IMR-90 (cell line): ENCODE results near the gene IGFBP6. TPM values are rescaled to one million over a fixed set of nuclear protein-coding genes. Genes with fewer than 3 reads are reported as not detected.

Experiments used
- ATAC-seq: fragments of 200-7000 bp; cut with Tn5 transposase; 2 replicates; pipeline ENCODE4 v1.9.1; 2020; ENCODE audit warnings: low read depth, mild to moderate bottlenecking, moderate library complexity
- BruUV-seq: library from RNA; stranded (reverse); fragments of 400-500 nt; replicated peaks from 2 replicates; lab custom pipeline; 2021; lab: Mats Ljungman, UMichigan
- CTCF ChIA-PET: fragments of 300-600 bp; formaldehyde crosslinking; extraction: SDS; loops from one replicate; lab custom pipeline; 2021; ENCODE audit warnings: antibody characterized with exemption; lab: Yijun Ruan, JAX
- POLR2A ChIA-PET: fragments of 300-600 bp; sonication (Branson Sonifier 250); formaldehyde crosslinking; loops from one replicate; lab custom pipeline; 2022; ENCODE audit warnings: antibody characterized with exemption; ENCODE audit not compliant: unreplicated experiment; lab: Charles Lee
- DNase-seq: peaks from one replicate; pipeline ENCODE4 v3.0.0; 2013
- H2AFZ ChIP-seq: replicated peaks from 2 replicates; pipeline ENCODE3; 2013; ENCODE audit warnings: low read length, mild to moderate bottlenecking; ENCODE audit not compliant: poor library complexity
- H2AK5ac ChIP-seq: 2 replicates; pipeline ENCODE4 v1.6.1; 2013; ENCODE audit warnings: low read depth, low read length, inconsistent platforms
- H2AK9ac ChIP-seq: replicated peaks from 2 replicates; pipeline ENCODE3; 2013; ENCODE audit warnings: mild to moderate bottlenecking, low read depth, low read length, moderate library complexity; ENCODE audit not compliant: poor library complexity
- H2BK120ac ChIP-seq: 2 replicates; pipeline ENCODE4 v1.6.1; 2013; ENCODE audit warnings: low read depth, low read length, inconsistent platforms
- H2BK15ac ChIP-seq: 3 replicates; pipeline ENCODE4 v1.6.1; 2013; ENCODE audit warnings: low read depth, low read length, inconsistent platforms
- H2BK20ac ChIP-seq: 2 replicates; pipeline ENCODE4 v1.6.1; 2013; ENCODE audit warnings: low read depth, mild to moderate bottlenecking, inconsistent platforms, low read length, moderate library complexity
- H2BK5ac ChIP-seq: 2 replicates; pipeline ENCODE4 v1.6.1; 2013; ENCODE audit warnings: mild to moderate bottlenecking, low read depth, low read length, inconsistent platforms; ENCODE audit not compliant: poor library complexity, severe bottlenecking
- H3K14ac ChIP-seq: replicated peaks from 2 replicates; pipeline ENCODE4 v1.6.1; 2013; ENCODE audit warnings: low read depth, low read length, inconsistent platforms
- H3K18ac ChIP-seq: 2 replicates; pipeline ENCODE4 v1.6.1; 2013; ENCODE audit warnings: low read depth, low read length, control low read depth
- H3K23ac ChIP-seq: 2 replicates; pipeline ENCODE4 v1.6.1; 2013; ENCODE audit warnings: low read depth, low read length, inconsistent platforms
- H3K27ac ChIP-seq: 2 replicates; pipeline ENCODE4 v1.5.1; 2013; ENCODE audit warnings: mild to moderate bottlenecking, control low read depth, low read length; ENCODE audit not compliant: insufficient read depth
- H3K27me3 ChIP-seq: 2 replicates; pipeline ENCODE4 v1.6.1; 2013; ENCODE audit warnings: low read length; ENCODE audit not compliant: control insufficient read depth, insufficient read depth
- H3K36me3 ChIP-seq: 2 replicates; pipeline ENCODE4 v1.6.1; 2013; ENCODE audit warnings: low read length, mixed read lengths; ENCODE audit not compliant: control insufficient read depth, insufficient read depth
- H3K4ac ChIP-seq: 2 replicates; pipeline ENCODE4 v1.6.1; 2013; ENCODE audit warnings: low read depth, low read length, inconsistent platforms
- H3K4me1 ChIP-seq: 2 replicates; pipeline ENCODE4 v1.6.1; 2013; ENCODE audit warnings: low read length, mixed read lengths; ENCODE audit not compliant: control insufficient read depth, insufficient read depth
- H3K4me2 ChIP-seq: 2 replicates; pipeline ENCODE4 v1.6.1; 2013; ENCODE audit warnings: low read depth, mild to moderate bottlenecking, control low read depth, low read length, moderate library complexity
- H3K4me3 ChIP-seq: 2 replicates; pipeline ENCODE4 v1.5.1; 2013; ENCODE audit warnings: low read depth, mild to moderate bottlenecking, control low read depth, low read length, moderate library complexity; ENCODE audit not compliant: insufficient read depth
- H3K56ac ChIP-seq: 2 replicates; pipeline ENCODE4 v1.6.1; 2013; ENCODE audit warnings: low read length, inconsistent platforms; ENCODE audit not compliant: insufficient read depth; ENCODE audit errors: extremely low read depth
- H3K79me1 ChIP-seq, 2 experiments: 2 replicates each; pipeline ENCODE4 v1.6.1; 2013; ENCODE audit warnings: low read length in 2 of 2, inconsistent platforms in 1 of 2, low read depth in 1 of 2
- H3K9ac ChIP-seq: 2 replicates; pipeline ENCODE4 v1.6.1; 2013; ENCODE audit warnings: low read depth, low read length, control low read depth
- H3K9me1 ChIP-seq: 2 replicates; pipeline ENCODE4 v1.6.1; 2013; ENCODE audit warnings: low read length, inconsistent platforms; ENCODE audit not compliant: insufficient read depth
- H3K9me3 ChIP-seq: 2 replicates; pipeline ENCODE4 v1.6.1; 2013; ENCODE audit warnings: low read length; ENCODE audit not compliant: control insufficient read depth, insufficient read depth
- H4K20me1 ChIP-seq: 2 replicates; pipeline ENCODE4 v1.6.1; 2013; ENCODE audit warnings: low read length, inconsistent platforms; ENCODE audit not compliant: insufficient read depth
- H4K5ac ChIP-seq: 2 replicates; pipeline ENCODE4 v1.6.1; 2013; ENCODE audit warnings: mild to moderate bottlenecking, low read depth, low read length, control low read depth
- H4K8ac ChIP-seq, 2 experiments: 2 replicates each; pipeline ENCODE4 v1.6.1; 2013; ENCODE audit warnings: low read depth in 2 of 2, low read length in 2 of 2, control low read depth in 1 of 2, inconsistent platforms in 1 of 2
- H4K91ac ChIP-seq: 2 replicates; pipeline ENCODE4 v1.6.1; 2013; ENCODE audit warnings: low read depth, low read length, inconsistent platforms; ENCODE audit not compliant: insufficient read depth
- MAZ ChIP-seq: IDR thresholded peaks from 2 replicates; pipeline ENCODE4 v1.6.1; 2012; ENCODE audit warnings: low read depth, mild to moderate bottlenecking, low read length, improper control_type of control experiment, moderate library complexity, borderline replicate concordance
- RCOR1 ChIP-seq: IDR thresholded peaks from 2 replicates; pipeline ENCODE4 v1.6.1; 2012; ENCODE audit warnings: mild to moderate bottlenecking, low read length, improper control_type of control experiment; ENCODE audit not compliant: insufficient replicate concordance
- SMC3 ChIP-seq: fragments of 150-350 bp; IDR thresholded peaks from 2 replicates; pipeline ENCODE4 v1.6.1; 2016; ENCODE audit warnings: low read depth, mild to moderate bottlenecking, antibody characterized with exemption, low read length, moderate library complexity
- WGBS, 2 experiments: methylation state at CpG; one replicate each; pipeline versions ENCODE4 v1.1.5 to v1.1.7; 2013; ENCODE audit warnings: missing lambda C conversion rate in 2 of 2; ENCODE audit not compliant: insufficient read length in 1 of 2; ENCODE audit errors: extremely low coverage in 2 of 2; 5-methylcytosine and 5-hydroxymethylcytosine counted together
- dilution Hi-C: fragments of 300-500 bp; cut with HindIII; formaldehyde crosslinking; loops from one replicate; pipeline ENCODE4 v1.14.3; 2018; ENCODE audit warnings: low sequenced_read_pairs; ENCODE audit not compliant: unreplicated experiment
- in situ Hi-C: fragments of 300-500 bp; cut with MboI; formaldehyde crosslinking; loops from 3 replicates; pipeline ENCODE4 v1.14.3; 2019; ENCODE audit warnings: low sequenced_read_pairs, inconsistent platforms, mixed read lengths
- intact Hi-C: fragments of 100-400 bp; cut with micrococcal nuclease; formaldehyde crosslinking; loops from 2 replicates; pipeline ENCODE4 v1.10.0; 2022
- polyA plus RNA-seq, 3 experiments: library from polyadenylated mRNA; depleted of rRNA; stranded (reverse); fragments of >200 nt; gene quantifications; 2 replicates each; pipeline ENCODE4 v1.2.3, GENCODE V29; 2012; ENCODE audit warnings: low replicate concordance in 1 of 3
- total RNA-seq: library from RNA; depleted of rRNA; stranded (reverse); fragments of >200 nt; gene quantifications from 2 replicates; pipeline ENCODE4 v1.2.3, GENCODE V29; 2012

The IGFBP6 gene
- total and polyA plus RNA-seq, 2 of the 4 experiments (the other 2 are of a cell fraction), result 124 to 337 TPM

GRCh38 chr12:53062977-53063707, 34.3 kb upstream of the IGFBP6 start:
- Histone ChIP-seq H2BK15ac (no peak overlapping the region), H2AK5ac (no peak overlapping the region), H2AFZ (peak overlapping the region; percentile 44), H3K56ac (no peak overlapping the region), H3K4me3 (no peak overlapping the region), H2AK9ac (peak overlapping the region; percentile 8), H4K8ac (no peak overlapping the region), H3K36me3 (peaks cover 72% of the 10 kb centered on the region), H2BK20ac (no peak overlapping the region), H4K20me1 (peaks cover 9% of the 10 kb centered on the region), H3K18ac (no peak overlapping the region), H4K91ac (no peak overlapping the region), H3K9me3 (no peaks in the 10 kb centered on the region), H3K23ac (no peak overlapping the region), H3K27me3 (no peaks in the 10 kb centered on the region), H2BK120ac (no peak overlapping the region), H3K27ac (peak overlapping the region; percentile 9; the same call in 1 of the 2 replicates), H3K4me1 (peaks cover 30% of the 10 kb centered on the region), H3K9ac (no peak overlapping the region), H3K4ac (no peak overlapping the region), H3K9me1 (peaks cover 5% of the 10 kb centered on the region; the same call in 1 of the 2 replicates), H2BK5ac (no peak overlapping the region), H3K4me2 (no peak overlapping the region), H3K79me1 (peaks cover 0 to 50% of the 10 kb centered on the region in 2 experiments; a peak in 2 of 4 replicates), H4K5ac (no peak overlapping the region), H3K14ac (no peak overlapping the region)
- ATAC-seq (no peak), DNase-seq (no peak)
- BruUV-seq, result no TSS peak
- in situ Hi-C loops (no loop called here), intact Hi-C loops (no loop called here), dilution Hi-C loops (no loop called here)
- POLR2A ChIA-PET, result interaction anchor here (0.5 to 1.1 kb wide), 2 partner anchors 8 to 10 kb away, joined by 3 read pairs; no protein-coding TSS in a partner anchor
- TF ChIP-seq RCOR1 (no peak), SMC3 (no peak), MAZ (no peak)
- CTCF ChIA-PET, result interaction anchor here (1.3 kb wide), 1 partner anchor 38 kb away, joined by 3 read pairs; no protein-coding TSS in a partner anchor
- 65% methylated on average over 2 of the region's 14 CpGs; no CpG with 5 or more reads in 1 of the 2 experiments for WGBS, 2 experiments
